Gastroesophageal sphincter (tissue), 3 donors: ENCODE measurements around the gene PGAP3.

Source experiments
- CTCF ChIP-seq, 4 experiments: fragments of 200-600 bp in 2 of 4; fragments of 450-650 bp in 2 of 4; sonication (generic) in 1 of 4; IDR thresholded peaks; one replicate each; pipeline ENCODE4 v1.5.1; 2017 to 2019; ENCODE audit warnings: antibody characterized with exemption in 4 of 4, mild to moderate bottlenecking in 2 of 4, moderate library complexity in 2 of 4
- EP300 ChIP-seq: sonication (generic); formaldehyde crosslinking; IDR thresholded peaks from one replicate; pipeline ENCODE4 v1.6.1; 2017; ENCODE audit warnings: antibody characterized with exemption, mild to moderate bottlenecking
- POLR2A ChIP-seq, 2 donors: fragments of 450-650 bp; IDR thresholded peaks; one replicate each; pipeline ENCODE4 v1.6.1; 2017; ENCODE audit warnings: antibody characterized with exemption in 2 of 2, mild to moderate bottlenecking in 2 of 2, moderate library complexity in 1 of 2
- POLR2AphosphoS5 ChIP-seq: sonication (generic); formaldehyde crosslinking; IDR thresholded peaks from one replicate; pipeline ENCODE4 v1.6.1; 2017; ENCODE audit warnings: antibody characterized with exemption

- TF ChIP-seq CTCF (IDR thresholded peaks at IDR 0.05), result no peak
- no peak for TF ChIP-seq POLR2AphosphoS5
- no peak for TF ChIP-seq POLR2A (IDR thresholded peaks at IDR 0.05)
- TF ChIP-seq EP300, result no peak
Observed at GRCh38 chr17:39635614-39636176, 52.2 kb downstream of the PGAP3 start.
